GM19240 (cell line): ENCODE measurements around the gene NACC2.

Source experiments
- DNase-seq: peaks from one replicate; pipeline ENCODE4 v3.0.0; 2011; ENCODE audit warnings: low spot score; ENCODE audit not compliant: insufficient read length

NACC2 gene

DNA sequence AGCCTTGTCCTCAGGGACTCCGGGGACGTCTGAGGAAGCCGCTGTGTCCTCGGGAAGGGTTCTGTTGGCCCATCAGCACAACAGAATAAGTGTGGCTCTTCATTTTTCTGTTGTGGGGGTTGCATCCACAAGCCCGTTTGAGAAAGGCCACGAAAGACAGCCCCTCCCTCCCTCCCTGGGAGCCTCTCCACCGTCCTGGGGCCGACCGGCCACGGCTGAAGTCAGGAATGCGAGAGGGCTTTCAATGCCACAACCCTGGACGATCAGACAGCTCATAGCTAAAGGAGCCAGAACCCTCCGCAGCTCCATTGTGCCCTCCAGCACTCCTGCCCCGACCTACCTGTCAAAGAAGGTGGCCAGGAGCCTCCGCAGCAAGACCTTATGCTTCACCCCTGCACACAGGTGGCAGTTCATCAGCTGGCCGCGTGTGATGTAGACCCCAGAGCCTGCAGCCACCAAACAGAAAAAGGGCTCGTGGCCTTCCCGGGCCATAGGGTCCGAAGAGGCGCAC, 81.5 kb downstream of the NACC2 start:
- DNase-seq, result no peak

DNA sequence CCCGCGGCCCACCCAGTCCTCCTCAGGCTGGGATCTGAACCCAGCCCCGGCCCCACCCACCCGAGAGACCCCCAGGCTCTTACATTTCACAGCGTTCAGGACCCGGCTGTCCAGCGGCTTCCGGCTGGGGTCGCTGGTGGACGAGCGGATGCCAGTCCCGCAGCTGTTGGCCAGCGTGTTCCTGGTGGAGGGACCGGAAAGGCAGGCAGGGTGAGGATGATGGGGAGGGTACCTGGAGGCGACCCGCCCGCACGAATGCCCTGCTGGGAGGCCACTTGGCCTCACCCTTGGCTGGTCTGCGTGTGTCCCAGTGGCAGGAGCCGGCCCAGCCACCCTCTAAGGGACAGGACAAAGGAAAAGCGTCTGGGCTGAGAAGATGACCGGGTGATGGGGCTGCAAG, 82.0 kb downstream of the NACC2 start:
- DNase-seq, result no peak

DNA sequence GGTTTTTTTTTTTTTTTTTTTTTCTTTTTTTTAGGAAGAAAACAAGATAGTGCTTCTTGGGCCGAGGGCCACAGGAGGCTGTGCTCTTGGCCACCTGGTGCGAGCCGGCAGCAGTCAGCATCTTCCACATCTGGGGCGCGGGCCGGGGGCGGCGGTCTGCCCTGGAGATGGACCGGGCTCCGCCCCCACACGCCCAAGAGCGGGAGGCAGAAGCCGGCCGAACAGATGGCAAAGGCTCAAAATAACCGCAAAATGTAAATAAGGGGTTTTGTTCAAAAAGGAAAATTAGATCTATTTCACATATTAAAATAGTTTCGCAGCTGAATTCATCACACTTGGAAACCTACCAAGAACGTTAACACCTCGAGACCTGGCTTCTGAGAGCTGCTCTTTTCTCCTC, 82.4 kb downstream of the NACC2 start:
- DNase-seq, result no peak

DNA sequence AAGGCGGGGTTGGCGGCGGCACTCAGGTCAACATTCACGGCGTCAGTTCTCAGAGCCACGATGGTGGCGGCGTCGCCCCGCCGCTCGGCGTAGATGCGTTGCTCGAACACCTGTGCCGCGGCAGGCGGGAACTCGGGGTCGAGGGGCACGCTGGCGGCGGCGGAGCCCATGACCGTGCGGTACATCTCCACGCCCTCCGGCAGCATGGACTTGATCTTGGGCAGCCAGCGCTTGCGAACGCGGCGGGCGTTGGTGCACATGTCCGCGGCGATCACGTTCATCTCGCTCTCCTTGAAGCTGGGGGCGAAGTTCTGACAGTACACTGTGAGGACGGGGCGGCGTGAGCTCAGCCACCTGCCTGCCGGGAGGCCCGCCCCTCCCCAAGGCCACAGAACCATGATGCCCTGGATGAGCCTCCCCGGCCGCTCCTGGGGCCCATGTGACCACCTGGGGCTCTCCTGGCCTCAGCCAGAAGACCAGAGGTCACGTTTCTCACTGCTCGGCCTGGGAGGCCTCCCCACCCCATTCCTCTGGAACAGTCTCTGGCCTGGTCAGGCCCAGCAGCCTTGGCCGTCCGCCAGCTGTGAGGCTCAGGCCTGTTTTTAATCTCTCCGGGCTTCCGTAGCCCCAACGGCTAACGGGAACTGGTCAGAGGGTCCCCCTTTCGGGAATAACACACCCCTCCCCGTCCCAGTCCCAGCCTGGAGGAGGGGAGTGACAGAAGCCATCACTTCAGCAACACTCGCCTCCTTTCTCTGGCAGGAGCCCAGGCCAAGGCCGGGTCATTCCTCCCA, 83.2 kb downstream of the NACC2 start:
- DNase-seq, result no peak

DNA sequence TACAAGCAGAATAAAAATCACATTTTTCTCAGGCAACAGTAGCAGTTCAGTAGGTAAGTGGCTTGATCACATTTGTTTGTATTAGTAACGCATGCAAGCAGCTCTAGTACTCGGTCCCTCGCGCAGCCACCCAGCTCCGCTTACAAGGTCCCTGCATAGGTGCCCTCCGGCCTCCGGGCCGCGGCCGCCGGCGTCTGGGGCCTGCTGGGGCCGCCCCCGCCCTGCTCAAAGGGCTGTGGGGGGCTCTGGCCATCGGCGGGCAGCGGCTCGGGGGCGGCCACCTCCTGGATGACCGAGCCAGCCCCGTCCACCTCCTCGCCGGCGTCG, 83.8 kb downstream of the NACC2 start:
- DNase-seq, result no peak

DNA sequence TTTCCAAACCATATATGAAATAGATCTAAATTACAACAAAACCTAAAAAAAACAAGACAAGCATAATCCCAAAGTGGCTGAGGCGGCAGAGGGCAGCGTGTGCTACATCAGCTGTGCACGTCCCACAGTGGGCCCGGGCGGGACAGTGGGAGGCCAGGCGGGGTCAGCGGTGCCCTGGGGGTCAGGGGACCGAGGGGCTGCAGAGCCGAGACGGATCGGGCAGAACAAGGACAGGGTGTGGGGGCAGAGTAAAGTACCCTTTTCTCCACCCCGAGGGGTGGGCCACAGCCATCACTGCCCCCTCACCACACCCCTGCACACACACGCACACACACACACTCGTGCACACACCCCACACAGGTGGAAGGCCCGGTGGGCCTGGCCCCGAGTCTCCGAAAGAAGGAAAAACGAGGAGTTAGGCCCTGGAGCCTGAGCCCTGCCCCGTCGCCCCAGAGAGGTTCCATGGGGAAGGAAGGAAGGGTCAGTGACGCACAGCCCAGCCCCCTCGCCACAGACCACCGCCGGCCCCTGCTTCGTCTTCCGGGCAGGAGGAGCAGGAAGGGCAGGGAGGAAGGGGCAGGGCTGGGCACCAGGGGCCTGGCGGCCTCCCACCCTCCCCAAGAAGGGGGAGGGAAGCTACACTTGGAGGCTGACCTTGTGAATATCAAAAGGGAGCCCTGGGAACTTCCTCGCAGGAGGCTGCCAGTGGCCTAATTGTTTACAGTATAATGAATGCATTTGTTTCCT, 84.3 kb downstream of the NACC2 start:
- no peak for DNase-seq

DNA sequence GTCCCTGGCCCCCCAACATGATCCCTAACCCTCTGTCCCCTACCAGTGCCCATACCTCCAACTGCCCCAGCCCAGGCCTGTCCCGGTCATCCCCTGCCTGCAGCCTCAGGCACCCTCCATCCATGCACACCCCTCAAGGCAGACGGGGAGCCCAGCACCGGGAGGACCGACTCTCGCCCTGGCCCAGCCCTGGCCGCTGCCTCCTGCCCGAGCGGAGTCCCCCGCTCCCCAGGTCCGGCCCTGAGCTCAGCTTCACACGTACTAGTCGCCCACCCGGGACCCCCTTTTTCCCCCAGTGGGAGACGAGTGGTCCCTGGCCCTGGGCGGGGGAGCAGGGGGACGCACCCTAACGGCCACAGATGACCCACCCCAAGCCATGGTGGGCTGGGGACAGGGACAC, 84.9 kb downstream of the NACC2 start:
- no peak for DNase-seq

DNA sequence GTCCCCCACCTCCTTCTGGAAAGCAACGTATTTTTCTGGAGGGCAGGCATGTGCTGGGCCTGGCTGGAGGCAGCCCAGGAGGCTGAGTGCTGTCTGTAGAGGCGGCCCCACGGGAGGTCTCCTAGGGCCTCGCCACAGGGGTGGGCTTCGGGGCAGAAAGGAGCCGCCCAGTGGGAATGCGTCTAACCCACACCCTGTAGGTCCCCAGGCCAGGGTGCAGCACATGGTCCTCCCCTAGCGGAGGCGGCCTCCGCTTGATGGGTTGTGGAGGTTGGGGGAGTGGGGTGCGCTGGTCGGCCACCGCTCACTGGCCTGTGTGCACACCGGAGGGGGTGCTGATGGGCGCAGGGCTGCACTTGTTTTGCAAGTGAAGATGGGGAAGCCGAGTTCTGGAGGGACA, 85.6 kb downstream of the NACC2 start:
- no peak for DNase-seq

DNA sequence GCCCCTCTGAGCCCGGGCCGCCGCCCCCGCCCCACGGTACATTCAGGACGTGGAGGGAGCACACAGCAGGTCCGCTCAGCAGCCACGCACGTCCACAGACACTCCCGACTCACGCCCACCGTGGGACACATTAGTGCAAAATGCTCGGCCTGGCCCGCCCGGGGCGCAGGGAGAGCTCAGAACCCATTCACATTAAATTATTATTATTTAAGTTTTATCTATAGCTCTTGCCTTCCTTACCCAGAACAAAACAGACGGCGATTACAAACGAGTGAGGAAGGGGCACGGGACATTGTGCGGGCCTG, 86.4 kb downstream of the NACC2 start:
- no peak for DNase-seq

DNA sequence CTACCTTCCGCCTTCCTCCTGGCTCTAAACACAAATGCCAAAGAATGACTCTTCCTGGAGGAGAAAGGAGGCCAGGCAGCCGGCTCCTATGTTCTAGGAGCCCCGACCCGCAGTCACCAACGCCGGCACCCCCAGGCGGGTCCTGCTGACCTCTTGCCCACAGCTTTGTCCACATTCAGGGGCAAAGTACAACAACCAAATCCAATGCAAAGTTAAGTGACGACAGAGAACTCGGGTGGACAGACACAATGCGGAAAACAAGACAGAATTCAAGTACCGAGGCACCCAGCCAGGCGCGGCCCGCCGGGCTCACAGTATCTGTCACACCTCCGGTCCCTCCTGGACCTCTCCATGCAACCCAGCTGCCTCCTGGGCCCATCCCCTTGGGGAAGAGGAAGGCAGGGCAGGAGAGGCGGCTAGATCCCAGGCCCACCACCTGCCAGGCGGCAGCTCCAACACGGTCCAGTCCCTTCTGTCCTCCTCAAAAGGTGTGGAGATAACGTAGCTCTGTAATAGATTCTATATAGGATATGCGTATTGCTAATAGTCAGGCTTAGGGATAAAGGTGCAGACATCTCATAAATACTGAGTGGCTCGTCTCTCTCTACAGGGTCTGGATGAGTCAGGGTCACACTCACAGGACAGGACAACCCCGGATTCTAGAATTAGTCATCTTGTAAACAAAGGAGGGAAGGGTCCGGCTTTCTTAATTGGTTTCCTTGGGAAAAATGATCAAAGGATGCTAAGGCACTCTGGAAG, 87.0 kb downstream of the NACC2 start:
- no peak for DNase-seq

DNA sequence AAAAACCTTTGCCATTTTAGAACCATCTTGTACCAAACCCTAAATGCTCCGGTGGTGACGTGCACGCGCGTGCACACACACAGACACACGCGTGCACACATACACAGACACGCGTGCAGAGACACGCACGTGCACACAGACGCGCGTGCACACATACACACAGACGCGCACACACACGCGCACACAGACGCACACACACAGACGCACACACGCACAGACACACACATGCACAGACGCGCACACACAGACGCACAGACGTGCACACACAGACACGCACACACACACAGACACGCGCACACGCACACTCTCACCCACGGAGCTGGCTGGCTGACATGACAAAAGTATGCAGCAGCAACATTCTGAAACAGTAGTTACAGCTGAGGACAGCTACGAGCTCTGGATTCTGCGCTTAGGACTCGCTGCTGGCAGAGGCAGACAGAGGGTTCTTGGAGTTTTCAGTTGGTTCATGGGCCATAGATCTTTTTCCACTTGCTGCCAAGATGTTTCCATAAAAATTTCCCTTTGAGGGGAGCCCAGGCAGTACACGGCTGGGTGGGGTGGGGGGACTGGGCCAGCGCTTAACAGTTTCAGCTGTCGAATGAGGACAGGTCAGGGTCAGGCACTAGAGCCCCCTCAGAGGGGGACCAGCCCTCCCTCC, 87.7 kb downstream of the NACC2 start:
- no peak for DNase-seq

DNA sequence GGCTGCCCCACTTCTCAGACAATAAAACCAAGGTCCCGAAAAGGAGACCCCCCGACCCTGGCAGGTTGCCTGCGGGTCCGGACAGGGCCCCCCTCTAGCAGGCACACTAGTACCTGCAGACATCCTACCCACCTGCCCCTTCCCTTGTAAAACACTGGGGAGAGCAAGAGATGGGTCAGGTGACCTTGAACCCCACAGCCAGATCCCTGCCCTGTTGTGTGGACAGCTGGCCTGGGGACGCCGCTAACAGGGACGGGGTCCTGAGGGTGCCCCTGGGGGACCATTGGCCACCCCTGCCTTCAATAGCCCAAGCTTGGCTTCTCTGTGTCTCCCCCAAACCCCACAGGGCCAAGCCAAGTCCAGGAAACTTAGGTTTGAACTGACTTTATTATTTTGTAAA, 88.9 kb downstream of the NACC2 start:
- DNase-seq, result no peak

DNA sequence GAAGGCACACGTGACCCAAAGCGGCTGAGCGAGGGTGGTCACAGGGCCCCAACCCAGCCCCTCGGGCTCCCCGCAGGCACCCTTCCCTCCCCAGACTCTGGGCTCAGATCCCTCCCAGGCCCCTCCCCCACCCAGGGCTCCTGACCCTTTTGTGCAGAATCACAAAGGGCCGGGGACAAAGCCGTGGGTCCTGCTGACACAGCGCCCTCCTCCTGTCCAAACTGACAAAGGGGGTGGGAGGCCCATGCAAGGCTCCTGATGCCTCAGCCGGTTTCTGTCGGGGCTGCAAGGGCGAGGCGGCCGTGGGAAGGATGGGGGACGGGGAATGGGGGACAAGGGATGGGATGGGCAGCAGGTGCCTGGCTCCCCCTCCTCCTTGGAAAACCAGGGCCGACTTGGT, 90.4 kb downstream of the NACC2 start:
- no peak for DNase-seq

DNA sequence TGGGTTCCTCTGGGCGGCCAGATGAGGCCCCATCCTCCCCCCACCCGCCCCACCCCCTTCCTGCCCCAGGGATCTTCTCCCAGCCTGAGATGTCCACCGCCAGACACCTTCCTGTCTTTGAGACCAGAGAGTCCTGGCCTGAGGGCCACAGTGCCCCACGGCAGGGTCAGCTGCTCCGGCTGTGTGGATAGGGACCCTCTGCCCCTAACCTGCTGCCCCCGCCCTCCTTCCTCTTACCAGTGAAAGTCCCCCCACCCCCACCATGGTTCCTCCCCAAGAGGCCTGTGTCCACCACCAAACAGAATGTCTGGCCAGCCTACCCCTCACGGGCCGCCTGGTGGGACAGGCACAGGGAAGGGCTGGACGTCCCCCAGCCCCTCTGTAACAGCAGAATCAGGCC, 90.9 kb downstream of the NACC2 start:
- no peak for DNase-seq

DNA sequence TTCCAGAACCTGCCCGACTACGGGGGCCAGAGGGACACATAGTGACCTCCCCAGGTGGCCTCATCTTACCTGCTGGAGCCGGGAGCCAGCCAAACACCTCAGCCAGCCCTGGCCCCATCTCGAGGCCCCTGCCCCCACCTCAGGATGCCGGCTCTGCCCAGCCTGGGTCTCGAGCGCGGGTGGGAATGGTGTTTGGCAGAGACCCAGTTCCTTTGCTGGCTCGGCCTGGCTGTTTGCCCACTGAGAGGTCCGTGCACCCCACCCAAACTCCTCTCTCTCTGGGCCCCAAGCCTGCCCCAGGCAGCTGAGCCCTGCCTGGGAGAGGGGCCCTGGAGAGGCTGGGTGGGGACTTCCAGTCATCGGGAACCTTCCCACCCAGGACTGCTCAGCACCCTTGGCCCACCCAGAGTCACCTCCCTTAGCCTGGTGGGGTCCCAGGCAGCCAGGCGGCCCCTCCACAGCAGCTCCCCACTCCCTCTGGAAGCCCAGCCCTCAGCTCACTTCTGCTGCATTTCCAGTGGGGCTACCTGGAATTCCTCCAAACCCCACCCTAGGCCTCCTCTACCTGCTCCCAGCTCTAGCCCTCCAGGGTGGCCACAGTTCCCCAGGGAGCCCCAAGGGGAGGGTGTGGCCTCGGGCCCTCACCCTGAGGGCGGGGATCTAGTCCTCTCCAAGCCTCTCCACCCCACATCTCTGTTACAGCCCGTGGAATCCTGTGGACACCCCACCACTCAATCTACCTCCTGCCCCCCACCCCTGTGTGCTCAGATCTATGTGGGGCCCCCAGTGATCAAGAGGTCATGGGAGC, 91.5 kb downstream of the NACC2 start:
- DNase-seq, result no peak

DNA sequence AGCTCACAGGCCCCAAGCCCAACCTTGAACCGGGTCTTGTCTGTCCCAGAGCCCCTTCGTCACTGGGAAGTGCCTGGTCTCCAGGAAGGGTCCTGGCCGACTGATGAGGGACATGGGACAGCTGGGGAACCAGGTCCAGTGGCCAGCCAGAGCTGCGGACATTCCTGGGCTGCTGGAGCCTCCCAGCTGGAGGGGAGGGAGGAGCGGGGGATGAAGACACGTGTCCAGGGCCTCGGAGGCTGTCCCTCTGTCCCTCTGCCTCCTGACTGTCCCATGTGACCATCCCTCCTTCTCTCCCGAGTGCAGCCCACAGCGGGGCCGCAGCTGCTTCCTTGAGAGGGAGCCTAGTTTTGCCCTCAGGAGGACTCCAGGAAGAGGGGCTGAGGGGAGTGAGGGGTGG, 92.2 kb downstream of the NACC2 start:
- no peak for DNase-seq

DNA sequence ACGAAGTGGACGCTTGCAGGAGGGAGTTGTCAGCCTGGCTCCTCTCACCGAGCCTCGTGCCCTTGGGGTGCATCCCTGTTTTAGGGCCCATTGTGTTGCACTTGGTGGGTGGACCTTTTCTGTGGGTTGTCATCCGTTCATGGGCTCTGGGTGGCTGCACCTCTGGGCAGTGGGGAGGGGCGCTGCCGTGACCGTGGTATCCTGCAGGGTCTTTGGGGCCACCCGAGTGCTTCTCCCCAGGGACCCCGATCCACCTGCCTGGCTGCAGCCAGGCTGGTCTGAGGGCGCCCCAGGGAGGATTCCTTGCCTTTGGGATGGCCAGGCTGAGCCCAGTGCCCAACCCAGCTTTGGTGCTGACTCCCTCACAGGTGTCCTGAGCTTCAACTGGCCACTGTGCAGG, 92.9 kb downstream of the NACC2 start:
- DNase-seq, result no peak

DNA sequence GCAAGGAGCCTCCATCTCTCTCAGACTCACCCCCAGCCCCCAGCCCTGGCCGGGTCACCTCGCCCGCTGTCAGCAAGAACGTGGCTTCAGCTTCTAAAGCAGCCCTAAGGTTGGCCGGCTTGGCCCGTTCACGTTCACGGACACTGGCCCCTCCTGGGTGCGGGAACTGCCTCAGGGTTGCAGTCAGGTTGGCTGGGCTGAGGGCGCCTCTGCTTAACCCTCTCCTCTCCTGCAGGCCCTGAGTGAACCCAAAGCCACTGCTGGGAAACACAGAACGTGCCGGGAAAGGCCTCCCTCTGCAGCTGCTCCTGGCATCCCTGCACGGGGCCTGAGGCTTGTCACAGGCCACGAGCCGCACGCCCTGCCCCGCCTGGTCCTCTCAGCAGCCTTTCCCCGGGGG, 93.9 kb downstream of the NACC2 start:
- DNase-seq, result no peak

DNA sequence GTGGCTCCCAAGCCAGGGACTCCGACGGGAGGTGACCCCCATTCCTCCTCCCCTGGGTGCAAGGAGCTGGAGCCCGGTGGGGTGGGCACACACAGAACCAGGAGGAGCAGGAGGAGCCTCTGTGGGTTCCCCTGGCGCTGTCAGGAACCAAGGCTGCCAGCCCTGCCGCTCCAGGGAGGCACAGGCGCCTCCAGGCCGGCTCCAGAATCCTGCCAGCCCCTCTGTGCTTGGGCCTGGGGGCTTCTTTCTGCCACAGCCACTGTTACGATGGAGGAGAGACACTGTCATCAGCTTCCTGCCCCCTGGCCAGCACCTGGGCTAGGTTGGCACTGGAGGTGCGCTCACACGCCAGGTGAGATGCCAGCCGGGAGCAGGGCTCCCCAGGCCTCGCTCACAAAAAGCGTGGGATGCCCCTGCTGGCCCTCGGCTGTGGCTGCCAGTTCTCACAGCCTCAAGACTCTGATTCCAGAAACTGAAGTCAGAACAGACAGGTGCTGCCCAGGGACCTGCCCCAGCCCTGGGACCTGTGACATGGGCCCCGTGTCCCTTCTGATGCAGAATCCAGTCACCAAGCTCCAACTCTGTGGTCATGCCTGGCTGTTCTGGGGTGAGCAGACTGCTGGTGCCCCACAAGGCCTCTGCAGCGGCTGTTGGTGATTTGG, 96.5 kb downstream of the NACC2 start:
- DNase-seq, result no peak

DNA sequence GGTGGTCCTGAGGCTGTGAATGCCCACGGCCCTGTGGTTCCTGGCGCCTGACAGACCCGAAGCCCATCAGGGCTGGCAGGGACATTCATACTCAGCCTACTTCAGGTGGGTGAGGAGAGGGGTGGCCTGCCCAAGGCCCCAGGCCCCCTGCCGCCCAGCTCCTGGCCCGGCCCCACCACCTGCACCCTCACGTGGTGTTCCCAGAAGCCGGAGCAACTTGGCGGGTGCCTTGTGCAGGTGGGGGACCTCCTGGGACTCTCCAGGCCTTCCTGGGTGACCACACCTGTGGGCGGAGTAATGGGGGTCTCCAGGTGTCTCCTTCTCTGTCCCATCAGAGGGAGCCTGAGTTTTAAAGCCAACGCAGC, 97.1 kb downstream of the NACC2 start:
- DNase-seq, result no peak
